HepG2 (cell line): Measurements from ENCODE around the gene MICAL3. TPM values are rescaled to one million over a fixed set of nuclear protein-coding genes. Genes with fewer than 3 reads are reported as not detected.

ENCODE experiments used
- BRD4 ChIP-seq: sonication (generic); formaldehyde crosslinking; IDR thresholded peaks from 2 replicates; pipeline ENCODE4 v1.4.0; 2020; ENCODE audit warnings: missing genetic modification reagents
- CBX2 ChIP-seq, 2 experiments: fragments of 200-600 bp in 1 of 2; sonication (generic); formaldehyde crosslinking in 1 of 2; IDR thresholded peaks; 2 replicates each; pipeline versions ENCODE4 v1.7.0 to v1.8.1; 2018 to 2022; ENCODE audit warnings: low read depth in 2 of 2, low read length in 1 of 2, mild to moderate bottlenecking in 1 of 2, missing genetic modification reagents in 1 of 2
- GATAD1 ChIP-seq: IDR thresholded peaks from 2 replicates; pipeline ENCODE4 v1.6.1; 2016; ENCODE audit warnings: missing genetic modification reagents, missing compliant biosample characterization
- RFX5 ChIP-seq: IDR thresholded peaks from 2 replicates; pipeline ENCODE4 v1.6.1; 2011; ENCODE audit warnings: low read depth, low read length, improper control_type of control experiment
- SRSF1 ChIP-seq: fragments of 200-400 bp; formaldehyde crosslinking; optimal IDR thresholded peaks from 2 replicates; pipeline ENCODE3; 2017; ENCODE audit warnings: mild to moderate bottlenecking, low read depth, low read length, moderate library complexity
- SRSF9 ChIP-seq: fragments of 200-400 bp; formaldehyde crosslinking; IDR thresholded peaks from 2 replicates; pipeline ENCODE4 v1.6.1; 2018; ENCODE audit warnings: borderline replicate concordance, mild to moderate bottlenecking, low read depth, low read length; ENCODE audit not compliant: insufficient read depth, poor library complexity, severe bottlenecking
- THAP11 ChIP-seq: IDR thresholded peaks from 2 replicates; pipeline ENCODE4 v1.6.1; 2016; ENCODE audit warnings: missing biosample characterization, missing genetic modification reagents
- TOPORS ChIP-seq: sonication (generic); formaldehyde crosslinking; IDR thresholded peaks from 2 replicates; pipeline ENCODE4 v1.8.0; 2023; ENCODE audit warnings: mild to moderate bottlenecking, missing genetic modification reagents
- ZC3H4 ChIP-seq: sonication (generic); formaldehyde crosslinking; IDR thresholded peaks from 2 replicates; pipeline ENCODE4 v1.4.0; 2020; ENCODE audit warnings: missing genetic modification reagents, borderline replicate concordance
- ZFP36L2 ChIP-seq: sonication (generic); formaldehyde crosslinking; IDR thresholded peaks from 2 replicates; pipeline ENCODE4 v1.4.0; 2020; ENCODE audit warnings: missing genetic modification reagents
- ZNF136 ChIP-seq: sonication (generic); formaldehyde crosslinking; IDR thresholded peaks from 2 replicates; pipeline ENCODE4 v1.8.1; 2022; ENCODE audit warnings: low read depth, mild to moderate bottlenecking, moderate library complexity, missing genetic modification reagents
- ZNF17 ChIP-seq: sonication (generic); formaldehyde crosslinking; IDR thresholded peaks from 2 replicates; pipeline ENCODE4 v1.5.0; 2020; ENCODE audit warnings: mild to moderate bottlenecking, missing genetic modification reagents
- ZNF205 ChIP-seq: IDR thresholded peaks from 2 replicates; pipeline ENCODE4 v1.6.1; 2018; ENCODE audit warnings: missing biosample characterization, missing genetic modification reagents
- polyA plus RNA-seq, 8 experiments: library from polyadenylated mRNA; depleted of rRNA in 3 of 8; stranded (reverse) in 7 of 8; unstranded in 1 of 8; fragments of >200 nt; fragmentation: Illumina TruSeq in 4 of 8; extraction: Trizol in 4 of 8; gene quantifications; 2 replicates each; pipeline versions ENCODE4 v1.2.1 to v1.2.3, GENCODE V29; 2011 to 2016; ENCODE audit warnings: low read depth in 4 of 8, missing spikeins in 1 of 8, mixed read lengths in 1 of 8; ENCODE audit not compliant: insufficient read depth in 1 of 8
- total RNA-seq, 5 experiments: library from RNA; depleted of rRNA; stranded (reverse); fragments of >200 nt; fragmentation: Illumina TruSeq; extraction: Trizol; gene quantifications; 2 replicates each; pipeline ENCODE4 v1.2.3, GENCODE V29; 2016; ENCODE audit warnings: low read depth in 1 of 5
- TF ChIP-seq, protein P1 (sequence below): sonication (generic); formaldehyde crosslinking; IDR thresholded peaks from 2 replicates; pipeline ENCODE4 v1.5.0; 2020; ENCODE audit warnings: missing genetic modification reagents
- TF ChIP-seq, protein P2 (sequence below): sonication (generic); formaldehyde crosslinking; IDR thresholded peaks from 2 replicates; pipeline ENCODE4 v1.4.0; 2020; ENCODE audit warnings: missing genetic modification reagents
- TF ChIP-seq, protein P3 (sequence below): sonication (generic); formaldehyde crosslinking; IDR thresholded peaks from 2 replicates; pipeline ENCODE4 v1.5.1; 2020; ENCODE audit warnings: mild to moderate bottlenecking, missing genetic modification reagents, borderline replicate concordance
- TF ChIP-seq, protein P4 (sequence below), 2 experiments: sonication (generic) in 1 of 2; formaldehyde crosslinking in 1 of 2; IDR thresholded peaks; 2 replicates each; pipeline versions ENCODE4 v1.4.0 to v1.6.1; 2016 to 2020; ENCODE audit warnings: borderline replicate concordance in 1 of 2, low read depth in 1 of 2, mild to moderate bottlenecking in 1 of 2, missing genetic modification reagents in 1 of 2
- TF ChIP-seq, protein P5 (sequence below): sonication (generic); formaldehyde crosslinking; IDR thresholded peaks from 2 replicates; pipeline ENCODE4 v1.4.0; 2020; ENCODE audit warnings: missing genetic modification reagents

MICAL3 gene
- total and polyA plus RNA-seq, 2 of the 13 experiments (the other 11 are each of a cell fraction or from before 2014, with no cell fraction given), result 5.3 to 12.5 TPM

DNA sequence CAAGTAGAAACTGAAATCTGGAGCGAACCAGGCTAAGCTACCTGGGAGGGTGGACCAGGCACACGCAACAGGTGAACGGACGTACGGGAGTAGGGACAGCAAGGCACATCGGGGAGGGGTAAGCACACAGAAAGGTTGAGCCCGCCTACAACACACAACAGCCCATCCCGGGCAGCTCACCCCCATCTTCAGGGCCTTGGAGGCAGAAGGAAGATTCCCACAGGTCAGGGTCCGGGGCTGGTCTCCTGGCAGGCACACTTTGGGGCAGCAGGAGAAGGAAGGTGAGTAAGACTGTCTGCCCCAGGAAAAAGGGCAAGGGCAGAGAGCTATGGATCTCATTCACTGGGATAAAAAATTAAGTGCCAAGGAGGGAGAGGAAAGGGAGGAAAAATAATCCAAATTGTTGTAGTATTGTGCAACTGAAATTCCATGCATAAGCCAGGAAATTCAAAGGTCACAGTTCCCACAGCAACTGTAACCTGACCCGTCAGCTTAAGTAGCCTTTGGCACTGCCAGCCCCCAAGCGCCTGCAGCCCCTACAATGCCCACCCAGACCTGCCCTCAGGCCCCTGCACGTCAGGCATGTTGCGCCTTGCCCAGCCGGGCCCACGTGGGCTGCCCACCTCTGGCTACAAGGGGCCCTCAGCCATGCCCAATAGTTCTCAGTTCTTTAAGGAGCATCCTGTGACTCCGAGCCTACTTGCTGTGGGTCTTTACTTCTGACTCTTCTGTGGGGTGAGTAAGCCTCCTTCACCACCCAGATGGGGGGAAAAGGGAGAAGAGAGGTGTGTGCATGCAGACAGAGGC, 51.8 kb downstream of the MICAL3 start (continued):
- TF ChIP-seq, protein P1, sequence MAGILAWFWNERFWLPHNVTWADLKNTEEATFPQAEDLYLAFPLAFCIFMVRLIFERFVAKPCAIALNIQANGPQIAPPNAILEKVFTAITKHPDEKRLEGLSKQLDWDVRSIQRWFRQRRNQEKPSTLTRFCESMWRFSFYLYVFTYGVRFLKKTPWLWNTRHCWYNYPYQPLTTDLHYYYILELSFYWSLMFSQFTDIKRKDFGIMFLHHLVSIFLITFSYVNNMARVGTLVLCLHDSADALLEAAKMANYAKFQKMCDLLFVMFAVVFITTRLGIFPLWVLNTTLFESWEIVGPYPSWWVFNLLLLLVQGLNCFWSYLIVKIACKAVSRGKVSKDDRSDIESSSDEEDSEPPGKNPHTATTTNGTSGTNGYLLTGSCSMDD, result no peak
- TF ChIP-seq ZFP36L2 (CRISPR knock-in tag) (no peak), SRSF9 (no peak), ZNF17 (CRISPR knock-in tag) (no peak), TOPORS (CRISPR knock-in tag) (0 out of 2 replicates have a peak, but pooled peaks have one; percentile 32), GATAD1 (CRISPR knock-in tag) (no peak), ZNF136 (CRISPR knock-in tag) (no peak), CBX2 (IDR thresholded peaks at IDR 0.05; ENCODE audit: low read depth, low read length) (no peak), CBX2 (CRISPR knock-in tag; IDR thresholded peaks at IDR 0.05; ENCODE audit: low read depth) (no peak), THAP11 (CRISPR knock-in tag) (0 out of 2 replicates have a peak, but pooled peaks have one; percentile 26), ZNF205 (no peak), ZC3H4 (no peak), RFX5 (no peak), BRD4 (no peak), SRSF1 (no peak)
- TF ChIP-seq, protein P2, sequence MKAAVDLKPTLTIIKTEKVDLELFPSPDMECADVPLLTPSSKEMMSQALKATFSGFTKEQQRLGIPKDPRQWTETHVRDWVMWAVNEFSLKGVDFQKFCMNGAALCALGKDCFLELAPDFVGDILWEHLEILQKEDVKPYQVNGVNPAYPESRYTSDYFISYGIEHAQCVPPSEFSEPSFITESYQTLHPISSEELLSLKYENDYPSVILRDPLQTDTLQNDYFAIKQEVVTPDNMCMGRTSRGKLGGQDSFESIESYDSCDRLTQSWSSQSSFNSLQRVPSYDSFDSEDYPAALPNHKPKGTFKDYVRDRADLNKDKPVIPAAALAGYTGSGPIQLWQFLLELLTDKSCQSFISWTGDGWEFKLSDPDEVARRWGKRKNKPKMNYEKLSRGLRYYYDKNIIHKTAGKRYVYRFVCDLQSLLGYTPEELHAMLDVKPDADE (CRISPR knock-in tag), result no peak
- TF ChIP-seq, protein P3, sequence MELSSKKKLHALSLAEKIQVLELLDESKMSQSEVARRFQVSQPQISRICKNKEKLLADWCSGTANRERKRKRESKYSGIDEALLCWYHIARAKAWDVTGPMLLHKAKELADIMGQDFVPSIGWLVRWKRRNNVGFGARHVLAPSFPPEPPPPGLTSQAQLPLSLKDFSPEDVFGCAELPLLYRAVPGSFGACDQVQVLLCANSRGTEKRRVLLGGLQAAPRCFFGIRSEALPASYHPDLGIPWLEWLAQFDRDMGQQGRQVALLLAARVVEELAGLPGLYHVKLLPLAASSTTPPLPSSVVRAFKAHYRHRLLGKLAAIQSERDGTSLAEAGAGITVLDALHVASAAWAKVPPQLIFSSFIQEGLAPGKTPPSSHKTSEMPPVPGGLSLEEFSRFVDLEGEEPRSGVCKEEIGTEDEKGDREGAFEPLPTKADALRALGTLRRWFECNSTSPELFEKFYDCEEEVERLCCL, result no peak
- TF ChIP-seq, protein P4, sequence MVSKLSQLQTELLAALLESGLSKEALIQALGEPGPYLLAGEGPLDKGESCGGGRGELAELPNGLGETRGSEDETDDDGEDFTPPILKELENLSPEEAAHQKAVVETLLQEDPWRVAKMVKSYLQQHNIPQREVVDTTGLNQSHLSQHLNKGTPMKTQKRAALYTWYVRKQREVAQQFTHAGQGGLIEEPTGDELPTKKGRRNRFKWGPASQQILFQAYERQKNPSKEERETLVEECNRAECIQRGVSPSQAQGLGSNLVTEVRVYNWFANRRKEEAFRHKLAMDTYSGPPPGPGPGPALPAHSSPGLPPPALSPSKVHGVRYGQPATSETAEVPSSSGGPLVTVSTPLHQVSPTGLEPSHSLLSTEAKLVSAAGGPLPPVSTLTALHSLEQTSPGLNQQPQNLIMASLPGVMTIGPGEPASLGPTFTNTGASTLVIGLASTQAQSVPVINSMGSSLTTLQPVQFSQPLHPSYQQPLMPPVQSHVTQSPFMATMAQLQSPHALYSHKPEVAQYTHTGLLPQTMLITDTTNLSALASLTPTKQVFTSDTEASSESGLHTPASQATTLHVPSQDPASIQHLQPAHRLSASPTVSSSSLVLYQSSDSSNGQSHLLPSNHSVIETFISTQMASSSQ (IDR thresholded peaks at IDR 0.05; ENCODE audit: low read depth), result no peak
- TF ChIP-seq, protein P4 (CRISPR knock-in tag; IDR thresholded peaks at IDR 0.05; ENCODE audit: borderline replicate concordance), result no peak; the same call in 1 of the 2 replicates
- TF ChIP-seq, protein P5, sequence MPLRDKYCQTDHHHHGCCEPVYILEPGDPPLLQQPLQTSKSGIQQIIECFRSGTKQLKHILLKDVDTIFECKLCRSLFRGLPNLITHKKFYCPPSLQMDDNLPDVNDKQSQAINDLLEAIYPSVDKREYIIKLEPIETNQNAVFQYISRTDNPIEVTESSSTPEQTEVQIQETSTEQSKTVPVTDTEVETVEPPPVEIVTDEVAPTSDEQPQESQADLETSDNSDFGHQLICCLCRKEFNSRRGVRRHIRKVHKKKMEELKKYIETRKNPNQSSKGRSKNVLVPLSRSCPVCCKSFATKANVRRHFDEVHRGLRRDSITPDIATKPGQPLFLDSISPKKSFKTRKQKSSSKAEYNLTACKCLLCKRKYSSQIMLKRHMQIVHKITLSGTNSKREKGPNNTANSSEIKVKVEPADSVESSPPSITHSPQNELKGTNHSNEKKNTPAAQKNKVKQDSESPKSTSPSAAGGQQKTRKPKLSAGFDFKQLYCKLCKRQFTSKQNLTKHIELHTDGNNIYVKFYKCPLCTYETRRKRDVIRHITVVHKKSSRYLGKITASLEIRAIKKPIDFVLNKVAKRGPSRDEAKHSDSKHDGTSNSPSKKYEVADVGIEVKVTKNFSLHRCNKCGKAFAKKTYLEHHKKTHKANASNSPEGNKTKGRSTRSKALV (CRISPR knock-in tag), result no peak
